ENCODE measurements around the gene SYNE4.
A peak's percentile ranks its signal among the peaks of the same experiment; 100 is the strongest.

The SYNE4 gene

DNA sequence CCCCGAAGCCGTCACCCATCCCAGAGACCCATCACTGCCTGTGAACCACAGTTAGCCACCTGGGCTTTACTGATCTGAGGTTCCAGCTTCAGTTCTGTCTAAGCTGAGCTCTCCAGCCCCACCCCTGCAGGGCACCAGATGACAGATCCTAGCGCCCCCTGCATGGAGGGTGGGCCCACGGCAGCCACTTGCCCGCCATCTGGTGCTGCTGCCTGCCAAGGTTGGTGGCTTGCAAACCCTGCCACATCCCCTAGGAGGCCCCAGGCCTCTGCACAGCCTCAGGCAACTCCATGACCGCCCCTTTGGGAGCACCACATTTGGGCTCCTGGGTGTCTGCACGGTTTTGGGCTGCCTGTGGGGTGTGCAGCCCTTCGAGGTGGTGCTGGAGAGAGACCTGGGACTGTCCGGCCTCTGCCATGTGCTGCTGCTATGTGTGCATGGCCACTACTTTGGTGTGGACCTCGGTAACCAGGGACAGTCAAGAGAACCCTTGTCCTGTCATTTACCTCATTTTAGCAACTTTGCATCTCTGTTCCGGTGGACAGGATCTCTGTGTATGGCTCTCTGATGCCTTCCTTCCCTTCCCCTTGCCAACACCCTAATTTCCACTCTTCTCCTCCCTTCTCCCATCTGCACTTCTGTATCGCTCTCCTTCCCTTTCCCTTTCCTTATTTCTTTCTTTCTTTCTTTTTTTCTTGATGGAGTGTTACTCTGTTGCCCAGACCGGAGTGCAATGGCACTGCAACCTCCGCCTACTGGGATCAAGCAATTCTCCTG, 31.0 kb downstream of the SYNE4 start:
- H3K4me3 ChIP-seq (ENCODE audit: low read depth, low read length) = no peak overlapping the region
- TF ChIP-seq, protein P1, sequence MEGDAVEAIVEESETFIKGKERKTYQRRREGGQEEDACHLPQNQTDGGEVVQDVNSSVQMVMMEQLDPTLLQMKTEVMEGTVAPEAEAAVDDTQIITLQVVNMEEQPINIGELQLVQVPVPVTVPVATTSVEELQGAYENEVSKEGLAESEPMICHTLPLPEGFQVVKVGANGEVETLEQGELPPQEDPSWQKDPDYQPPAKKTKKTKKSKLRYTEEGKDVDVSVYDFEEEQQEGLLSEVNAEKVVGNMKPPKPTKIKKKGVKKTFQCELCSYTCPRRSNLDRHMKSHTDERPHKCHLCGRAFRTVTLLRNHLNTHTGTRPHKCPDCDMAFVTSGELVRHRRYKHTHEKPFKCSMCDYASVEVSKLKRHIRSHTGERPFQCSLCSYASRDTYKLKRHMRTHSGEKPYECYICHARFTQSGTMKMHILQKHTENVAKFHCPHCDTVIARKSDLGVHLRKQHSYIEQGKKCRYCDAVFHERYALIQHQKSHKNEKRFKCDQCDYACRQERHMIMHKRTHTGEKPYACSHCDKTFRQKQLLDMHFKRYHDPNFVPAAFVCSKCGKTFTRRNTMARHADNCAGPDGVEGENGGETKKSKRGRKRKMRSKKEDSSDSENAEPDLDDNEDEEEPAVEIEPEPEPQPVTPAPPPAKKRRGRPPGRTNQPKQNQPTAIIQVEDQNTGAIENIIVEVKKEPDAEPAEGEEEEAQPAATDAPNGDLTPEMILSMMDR (IDR thresholded peaks at IDR 0.05; ENCODE audit: low read depth, low read length, missing control alignments) = peak; percentile 46
- no peak for DNase-seq (ENCODE audit: low read depth)

DNA sequence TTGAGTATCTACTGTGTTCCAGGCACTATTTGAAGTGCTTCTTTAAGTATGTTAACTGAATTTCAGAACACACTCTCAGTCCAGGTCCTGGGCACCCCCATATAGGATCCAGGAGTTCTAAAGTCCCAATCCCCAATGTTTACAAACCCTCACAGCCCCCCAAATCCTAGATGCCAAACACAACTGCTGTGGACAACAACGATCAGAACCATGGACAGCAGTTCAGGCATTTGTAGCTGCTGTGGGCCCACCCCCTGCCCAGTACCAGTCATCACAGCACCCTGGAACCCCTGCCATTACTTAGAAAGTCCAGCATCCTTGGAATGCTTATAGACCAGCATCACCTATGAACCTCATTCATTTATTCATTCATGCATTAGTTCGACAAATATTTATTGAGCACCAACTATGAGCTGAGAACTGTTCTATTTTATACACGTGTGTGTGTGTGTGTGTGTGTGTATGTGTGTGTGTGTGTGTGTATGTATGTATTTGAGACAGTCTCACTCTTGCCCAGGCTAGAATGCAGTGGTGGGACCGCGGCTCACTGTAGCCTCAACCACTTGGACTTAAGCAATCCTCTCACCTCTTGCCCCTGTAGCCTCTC, 32.9 kb downstream of the SYNE4 start:
- no peak overlapping the region for H3K4me3 ChIP-seq (ENCODE audit: low read depth, low read length)
- no peak for DNase-seq (ENCODE audit: low read depth)
- TF ChIP-seq, protein P1 (IDR thresholded peaks at IDR 0.05; ENCODE audit: low read depth, low read length, missing control alignments) = no peak

DNA sequence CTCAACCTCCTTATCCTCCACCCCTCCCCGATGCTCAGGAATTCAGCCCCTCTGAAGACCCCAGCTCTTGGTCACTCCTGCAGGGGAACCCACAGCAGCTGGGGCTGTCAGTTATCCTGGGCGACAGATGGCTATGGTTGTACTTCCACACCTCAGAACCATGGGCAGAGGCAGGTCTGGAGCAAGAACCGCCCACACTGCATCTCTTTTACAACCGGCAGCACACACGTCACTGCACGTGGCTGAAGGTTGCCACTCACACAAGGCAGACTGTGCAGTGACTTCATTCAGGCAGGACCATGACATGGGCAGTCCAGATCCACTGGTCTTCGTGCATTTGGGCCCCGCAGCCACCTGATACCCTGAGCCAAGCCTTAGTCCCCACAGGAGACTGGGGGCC, 35.1 kb downstream of the SYNE4 start:
- no peak for DNase-seq (ENCODE audit: low read depth)
- no peak overlapping the region for H3K4me3 ChIP-seq (ENCODE audit: low read depth, low read length)
- TF ChIP-seq, protein P1 (IDR thresholded peaks at IDR 0.05; ENCODE audit: low read depth, low read length, missing control alignments) = no peak

DNA sequence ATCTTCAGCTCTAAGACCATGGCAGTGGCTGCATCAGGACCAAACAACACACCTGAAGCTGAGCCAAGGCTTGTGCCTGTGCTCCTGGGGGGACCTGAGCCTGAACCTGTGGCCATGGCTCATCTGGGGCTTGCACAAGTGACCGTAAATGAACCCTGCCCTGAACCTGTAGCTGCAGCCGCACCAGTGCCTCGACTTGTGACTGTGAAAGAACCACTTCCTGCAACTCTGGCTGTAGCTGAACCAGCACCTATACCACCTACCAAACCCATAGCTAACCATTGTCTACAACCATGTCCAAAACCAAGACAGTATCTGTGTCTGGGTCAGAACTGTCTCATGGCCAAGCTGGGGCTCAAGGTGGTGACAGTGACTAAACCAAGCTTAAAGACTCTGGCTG, 41.8 kb downstream of the SYNE4 start:
- H3K4me3 ChIP-seq (ENCODE audit: low read depth, low read length) = no peak overlapping the region
- TF ChIP-seq, protein P1 (IDR thresholded peaks at IDR 0.05; ENCODE audit: low read depth, low read length, missing control alignments) = no peak
- no peak for DNase-seq (ENCODE audit: low read depth)

DNA sequence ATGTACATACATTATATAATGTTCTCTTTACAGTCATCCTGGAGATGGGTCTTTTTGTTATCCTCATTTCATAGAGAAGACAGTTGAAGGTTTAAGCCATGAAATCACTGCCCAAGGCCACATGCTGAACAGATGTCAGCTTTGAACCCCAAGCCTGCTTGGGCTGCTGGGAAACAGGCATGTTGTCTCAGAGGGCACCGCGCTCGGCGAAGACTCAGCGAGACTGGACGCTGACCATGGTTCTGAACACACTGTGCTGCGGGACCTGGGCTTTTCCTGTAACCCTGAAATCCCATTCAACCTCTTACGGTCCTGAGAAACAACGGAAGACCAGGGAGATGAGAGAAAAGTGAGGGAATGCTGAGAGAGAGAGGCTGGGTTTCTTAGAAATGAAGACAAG, 45.1 kb downstream of the SYNE4 start:
- TF ChIP-seq, protein P1 (IDR thresholded peaks at IDR 0.05; ENCODE audit: low read depth, low read length, missing control alignments) = no peak

DNA sequence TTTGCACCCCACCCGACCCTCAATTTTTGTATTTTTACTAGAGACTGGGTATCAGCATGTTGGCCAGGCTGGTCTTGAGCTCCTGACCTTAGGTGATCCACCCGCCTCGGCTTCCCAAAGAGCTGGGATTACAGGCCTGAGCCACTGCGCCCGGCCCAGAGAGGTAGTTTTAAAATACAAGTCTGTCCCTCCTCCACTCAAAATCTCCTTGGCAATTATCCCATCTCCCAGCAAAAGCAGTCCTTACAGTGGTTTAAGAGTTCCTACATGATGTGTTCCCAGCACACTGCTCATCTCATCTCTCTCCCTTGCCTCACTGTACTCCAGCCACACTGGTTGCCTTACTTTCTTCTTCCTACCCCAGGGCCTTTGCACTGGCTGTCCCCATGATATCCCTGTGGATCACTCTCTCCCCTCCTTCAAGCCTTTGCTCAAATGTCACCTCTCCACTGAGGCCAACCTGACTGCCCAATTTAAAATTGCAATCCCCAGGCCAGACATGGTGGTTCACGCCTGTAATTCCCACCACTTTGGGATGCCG, 48.1 kb downstream of the SYNE4 start:
- H3K4me3 ChIP-seq (ENCODE audit: low read depth, low read length) = no peak overlapping the region
- TF ChIP-seq, protein P1 (IDR thresholded peaks at IDR 0.05; ENCODE audit: low read depth, low read length, missing control alignments) = no peak
- no peak for DNase-seq (ENCODE audit: low read depth)

More for the DNA sequence above, 45.1 kb downstream of the SYNE4 start:
- H3K4me3 ChIP-seq (ENCODE audit: low read depth, low read length) = no peak overlapping the region
- DNase-seq (ENCODE audit: low read depth) = no peak
